GM12878 (cell line): ENCODE measurements around the gene AMZ2. TPM values are rescaled to one million over a fixed set of nuclear protein-coding genes. Genes with fewer than 3 reads are reported as not detected.
"Not testable (repeated sequence)": the region's sequence is repeated elsewhere in the genome, so short reads cannot be mapped to it uniquely, and the experiment has no call there.

ENCODE experiments used
- ATAC-seq: fragments of 200-7000 bp; cut with Tn5 transposase; 3 replicates; pipeline ENCODE4 v1.9.1; 2020; ENCODE audit warnings: mild to moderate bottlenecking, moderate library complexity
- BruUV-seq: library from RNA; stranded (reverse); fragments of 400-500 nt; replicated peaks from 2 replicates; lab custom pipeline; 2021; lab: Mats Ljungman, UMichigan
- CTCF ChIA-PET: fragments of 300-600 bp; sonication (Branson Sonifier 250); formaldehyde crosslinking; extraction: SDS; loops from one replicate; lab custom pipeline; 2021; ENCODE audit warnings: inconsistent platforms; lab: Yijun Ruan, JAX
- POLR2A ChIA-PET: fragments of 350-600 bp; formaldehyde crosslinking; extraction: SDS; loops from one replicate; lab custom pipeline; 2021; ENCODE audit warnings: inconsistent platforms; lab: Charles Lee
- RAD21 ChIA-PET: fragments of 300-600 bp; sonication (Branson Sonifier 250); formaldehyde crosslinking; loops from one replicate; lab custom pipeline; 2023; ENCODE audit warnings: antibody characterized with exemption; ENCODE audit not compliant: unreplicated experiment; lab: Charles Lee
- SMC1A ChIA-PET: fragments of 300-600 bp; sonication (Branson Sonifier 250); formaldehyde crosslinking; loops from one replicate; lab custom pipeline; 2023; ENCODE audit not compliant: unreplicated experiment, uncharacterized antibody; lab: Charles Lee
- DNase-seq: peaks from one replicate; pipeline ENCODE4 v3.0.0-alpha.2; 2011; ENCODE audit warnings: low read depth, low spot score
- FAIRE-seq: peaks from 3 replicates; lab custom pipeline; 2011; peaks lifted over from hg19 to GRCh38; lab: Jason Lieb, UNC
- H2AFZ ChIP-seq: 2 replicates; pipeline ENCODE4 v1.6.0; 2011; ENCODE audit warnings: low read depth, low read length, control low read depth; ENCODE audit not compliant: control insufficient read depth
- H3K27ac ChIP-seq: 2 replicates; pipeline ENCODE4 v1.5.1; 2011; ENCODE audit warnings: control low read depth; ENCODE audit not compliant: control insufficient read depth, insufficient read depth
- H3K27me3 ChIP-seq, 2 experiments: replicated peaks in 1 of 2; 2 replicates each; pipeline versions ENCODE4 v1.6.0 to v1.6.1; 2011; ENCODE audit warnings: low read length in 1 of 2; ENCODE audit not compliant: control insufficient read depth in 2 of 2, insufficient read depth in 2 of 2
- H3K36me3 ChIP-seq, 2 experiments: 2 replicates each; pipeline ENCODE4 v1.5.1; 2011; ENCODE audit warnings: low read length in 1 of 2; ENCODE audit not compliant: control insufficient read depth in 2 of 2, insufficient read depth in 2 of 2
- H3K4me1 ChIP-seq: 2 replicates; pipeline ENCODE4 v1.6.1; 2011; ENCODE audit warnings: mild to moderate bottlenecking, low read length, moderate library complexity, mixed read lengths; ENCODE audit not compliant: control insufficient read depth, insufficient read depth
- H3K4me2 ChIP-seq: 2 replicates; pipeline ENCODE4 v1.6.0; 2011; ENCODE audit warnings: control low read depth; ENCODE audit not compliant: control insufficient read depth, insufficient read depth
- H3K4me3 ChIP-seq: fragments of 200-600 bp; sonication (generic); 2 replicates; pipeline ENCODE4 v1.5.1; 2016
- H3K79me2 ChIP-seq: 2 replicates; pipeline ENCODE4 v1.6.0; 2011; ENCODE audit warnings: low read length; ENCODE audit not compliant: control insufficient read depth, insufficient read depth
- H3K9ac ChIP-seq: 2 replicates; pipeline ENCODE4 v1.8.0; 2011; ENCODE audit warnings: low read length, control low read depth, mixed read lengths; ENCODE audit not compliant: control insufficient read depth, insufficient read depth
- H3K9me3 ChIP-seq: replicated peaks from 3 replicates; pipeline ENCODE4 v1.5.1; 2011; ENCODE audit warnings: mild to moderate bottlenecking, low read length; ENCODE audit not compliant: control insufficient read depth, insufficient read depth
- H4K20me1 ChIP-seq: 2 replicates; pipeline ENCODE4 v1.6.0; 2011; ENCODE audit not compliant: control insufficient read depth, insufficient read depth
- ASH2L ChIP-seq: fragments of 300-600, 200-600 bp; sonication (generic); IDR thresholded peaks from 2 replicates; pipeline ENCODE4 v1.6.1; 2017; ENCODE audit warnings: low read depth, mild to moderate bottlenecking, borderline replicate concordance
- BCL11A ChIP-seq: IDR thresholded peaks from 2 replicates; pipeline ENCODE4 v1.6.1; 2011; ENCODE audit warnings: low read depth, low read length
- BMI1 ChIP-seq: fragments of 450-650 bp; IDR thresholded peaks from 2 replicates; pipeline ENCODE4 v1.6.1; 2016; ENCODE audit warnings: mild to moderate bottlenecking, moderate library complexity, borderline replicate concordance
- FOS ChIP-seq: IDR thresholded peaks from 3 replicates; pipeline ENCODE4 v1.6.1; 2011; ENCODE audit warnings: borderline replicate concordance; ENCODE audit not compliant: insufficient read length; ENCODE audit errors: extremely low read depth
- WGBS: methylation state at CpG from one replicate; pipeline ENCODE4 v1.1.6; 2016; ENCODE audit warnings: low lambda C conversion rate; ENCODE audit not compliant: insufficient replicate concordance, insufficient coverage; ENCODE audit errors: missing lambda C conversion rate; 5-methylcytosine and 5-hydroxymethylcytosine counted together
- in situ Hi-C: fragments of 300-500 bp; cut with MboI; formaldehyde crosslinking; loops from 9 replicates; pipeline ENCODE4 v1.14.3; 2018; ENCODE audit warnings: mixed read lengths
- intact Hi-C: fragments of 100-400 bp; cut with micrococcal nuclease; formaldehyde crosslinking; loops from one replicate; pipeline ENCODE4 v1.14.2; 2022; ENCODE audit not compliant: unreplicated experiment
- polyA plus RNA-seq, 11 experiments: library from polyadenylated mRNA; depleted of rRNA in 4 of 11; unstranded in 6 of 11; stranded (reverse) in 5 of 11; fragments of >200 nt; fragmentation: Nextera tagmentation in 4 of 11; fragmentation: Illumina TruSeq in 1 of 11; extraction: Ambion mirVana in 4 of 11; extraction: Trizol in 1 of 11; gene quantifications; 1 replicate in 1 of 11; 2 replicates in 10 of 11; pipeline versions ENCODE4 v1.2.1 to v1.2.3, GENCODE V29; 2011 to 2016; ENCODE audit warnings: inconsistent platforms in 2 of 11, missing spikeins in 2 of 11, low read depth in 1 of 11
- total RNA-seq, 4 experiments: library from RNA; depleted of rRNA in 3 of 4; stranded (reverse); fragments of >200 nt in 3 of 4; fragmentation: Illumina TruSeq in 1 of 4; extraction: Trizol in 1 of 4; gene quantifications; 2 replicates each; pipeline versions ENCODE4 v1.2.1 to v1.2.3, GENCODE V29; 2013 to 2021
- TF ChIP-seq, protein P1 (sequence below): IDR thresholded peaks from 2 replicates; pipeline ENCODE4 v1.6.1; 2011; ENCODE audit warnings: low read depth, mild to moderate bottlenecking, low read length, moderate library complexity, borderline replicate concordance; ENCODE audit errors: extremely low read depth
- TF ChIP-seq, protein P2 (sequence below): IDR thresholded peaks from 2 replicates; pipeline ENCODE4 v1.6.1; 2012; ENCODE audit warnings: mild to moderate bottlenecking, low read depth, low read length
- TF ChIP-seq, protein P3 (sequence below): fragments of 450-650 bp; formaldehyde crosslinking; IDR thresholded peaks from 2 replicates; pipeline ENCODE4 v1.5.0; 2022; ENCODE audit warnings: mild to moderate bottlenecking, missing genetic modification characterization
- TF ChIP-seq, protein P4 (sequence below): fragments of 450-650 bp; IDR thresholded peaks from 2 replicates; pipeline ENCODE4 v1.6.1; 2016; ENCODE audit warnings: mild to moderate bottlenecking

Gene AMZ2
- total and polyA plus RNA-seq, 10 of the 15 experiments (the other 5 are each of a cell fraction or from before 2014, with no cell fraction given): 79.1 to 189 (median 126) TPM

DNA sequence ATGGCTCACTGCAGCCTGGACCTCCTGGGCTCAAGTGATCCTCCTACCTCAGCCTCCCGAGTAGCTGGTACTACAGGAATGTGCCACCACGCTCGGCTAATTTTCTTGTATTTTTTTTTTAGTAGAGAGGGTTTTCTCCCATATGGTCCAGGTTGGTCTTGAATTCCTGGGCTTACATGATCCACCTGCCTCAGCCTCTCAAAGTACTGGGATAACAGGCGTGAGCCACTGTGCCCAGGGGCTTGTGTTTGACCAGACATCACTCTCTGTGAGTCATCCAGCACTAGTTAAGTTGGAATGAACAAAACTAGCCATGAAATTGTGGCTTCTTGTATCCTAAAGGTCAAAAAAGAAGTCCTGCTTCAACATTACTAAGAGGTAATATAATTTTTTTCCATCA lies 16.7 kb upstream of the AMZ2 start:
- H3K27me3 ChIP-seq, H3K36me3 ChIP-seq, H3K27ac ChIP-seq, RAD21 ChIA-PET, ATAC-seq, H2AFZ ChIP-seq, H3K4me2 ChIP-seq, H4K20me1 ChIP-seq, BruUV-seq, H3K4me1 ChIP-seq, CTCF ChIA-PET, H3K9ac ChIP-seq, FAIRE-seq, H3K9me3 ChIP-seq, intact Hi-C loops, H3K79me2 ChIP-seq, DNase-seq, in situ Hi-C loops, SMC1A ChIA-PET, H3K4me3 ChIP-seq, POLR2A ChIA-PET: not testable (repeated sequence)
- WGBS: 83% methylated on average over 4 of the region's 4 CpGs

DNA sequence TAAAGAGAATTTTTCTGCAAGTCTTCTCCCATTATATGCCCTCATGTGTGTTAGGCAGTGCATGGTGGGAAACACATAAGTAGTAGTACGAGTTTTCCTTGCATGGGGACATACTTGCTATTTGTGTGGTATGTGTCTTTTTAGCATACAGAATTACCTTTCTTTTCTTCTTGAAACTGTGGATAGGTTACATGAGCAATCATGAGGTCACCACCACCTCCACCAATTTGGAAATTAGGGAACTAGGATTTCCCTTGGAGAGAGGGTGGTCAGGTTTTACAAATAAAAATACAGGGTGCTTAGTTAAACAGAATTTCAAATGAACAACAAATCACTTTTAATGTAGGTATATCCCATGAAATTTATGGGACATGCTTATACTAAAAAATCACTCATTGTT lies 16.3 kb upstream of the AMZ2 start:
- Histone ChIP-seq H3K9me3 (no peaks in the 10 kb centered on the region), H3K4me3 (no peak overlapping the region), H3K79me2 (no peaks in the 10 kb centered on the region), H3K9ac (no peak overlapping the region), H3K36me3 (no peaks in the 10 kb centered on the region), H2AFZ (no peak overlapping the region), H3K27ac (no peak overlapping the region), H3K4me1 (peaks cover 9% of the 10 kb centered on the region), H3K27me3 (no peaks in the 10 kb centered on the region), H4K20me1 (no peaks in the 10 kb centered on the region), H3K4me2 (no peak overlapping the region)
- ChIA-PET CTCF (no interaction called here), POLR2A (no interaction called here), SMC1A (no interaction called here), RAD21 (no interaction called here)
- FAIRE-seq (no peak), DNase-seq (no peak), ATAC-seq (no peak)
- in situ Hi-C loops (no loop called here), intact Hi-C loops (no loop called here)
- no TSS peak for BruUV-seq
- WGBS: 88% methylated on average over 1 of the region's 1 CpG
- TF ChIP-seq, protein P1, sequence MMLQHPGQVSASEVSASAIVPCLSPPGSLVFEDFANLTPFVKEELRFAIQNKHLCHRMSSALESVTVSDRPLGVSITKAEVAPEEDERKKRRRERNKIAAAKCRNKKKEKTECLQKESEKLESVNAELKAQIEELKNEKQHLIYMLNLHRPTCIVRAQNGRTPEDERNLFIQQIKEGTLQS: no peak
- TF ChIP-seq ASH2L (no peak), BCL11A (no peak), FOS (no peak), BMI1 (no peak)
- TF ChIP-seq, protein P2, sequence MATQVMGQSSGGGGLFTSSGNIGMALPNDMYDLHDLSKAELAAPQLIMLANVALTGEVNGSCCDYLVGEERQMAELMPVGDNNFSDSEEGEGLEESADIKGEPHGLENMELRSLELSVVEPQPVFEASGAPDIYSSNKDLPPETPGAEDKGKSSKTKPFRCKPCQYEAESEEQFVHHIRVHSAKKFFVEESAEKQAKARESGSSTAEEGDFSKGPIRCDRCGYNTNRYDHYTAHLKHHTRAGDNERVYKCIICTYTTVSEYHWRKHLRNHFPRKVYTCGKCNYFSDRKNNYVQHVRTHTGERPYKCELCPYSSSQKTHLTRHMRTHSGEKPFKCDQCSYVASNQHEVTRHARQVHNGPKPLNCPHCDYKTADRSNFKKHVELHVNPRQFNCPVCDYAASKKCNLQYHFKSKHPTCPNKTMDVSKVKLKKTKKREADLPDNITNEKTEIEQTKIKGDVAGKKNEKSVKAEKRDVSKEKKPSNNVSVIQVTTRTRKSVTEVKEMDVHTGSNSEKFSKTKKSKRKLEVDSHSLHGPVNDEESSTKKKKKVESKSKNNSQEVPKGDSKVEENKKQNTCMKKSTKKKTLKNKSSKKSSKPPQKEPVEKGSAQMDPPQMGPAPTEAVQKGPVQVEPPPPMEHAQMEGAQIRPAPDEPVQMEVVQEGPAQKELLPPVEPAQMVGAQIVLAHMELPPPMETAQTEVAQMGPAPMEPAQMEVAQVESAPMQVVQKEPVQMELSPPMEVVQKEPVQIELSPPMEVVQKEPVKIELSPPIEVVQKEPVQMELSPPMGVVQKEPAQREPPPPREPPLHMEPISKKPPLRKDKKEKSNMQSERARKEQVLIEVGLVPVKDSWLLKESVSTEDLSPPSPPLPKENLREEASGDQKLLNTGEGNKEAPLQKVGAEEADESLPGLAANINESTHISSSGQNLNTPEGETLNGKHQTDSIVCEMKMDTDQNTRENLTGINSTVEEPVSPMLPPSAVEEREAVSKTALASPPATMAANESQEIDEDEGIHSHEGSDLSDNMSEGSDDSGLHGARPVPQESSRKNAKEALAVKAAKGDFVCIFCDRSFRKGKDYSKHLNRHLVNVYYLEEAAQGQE: no peak
- TF ChIP-seq, protein P3, sequence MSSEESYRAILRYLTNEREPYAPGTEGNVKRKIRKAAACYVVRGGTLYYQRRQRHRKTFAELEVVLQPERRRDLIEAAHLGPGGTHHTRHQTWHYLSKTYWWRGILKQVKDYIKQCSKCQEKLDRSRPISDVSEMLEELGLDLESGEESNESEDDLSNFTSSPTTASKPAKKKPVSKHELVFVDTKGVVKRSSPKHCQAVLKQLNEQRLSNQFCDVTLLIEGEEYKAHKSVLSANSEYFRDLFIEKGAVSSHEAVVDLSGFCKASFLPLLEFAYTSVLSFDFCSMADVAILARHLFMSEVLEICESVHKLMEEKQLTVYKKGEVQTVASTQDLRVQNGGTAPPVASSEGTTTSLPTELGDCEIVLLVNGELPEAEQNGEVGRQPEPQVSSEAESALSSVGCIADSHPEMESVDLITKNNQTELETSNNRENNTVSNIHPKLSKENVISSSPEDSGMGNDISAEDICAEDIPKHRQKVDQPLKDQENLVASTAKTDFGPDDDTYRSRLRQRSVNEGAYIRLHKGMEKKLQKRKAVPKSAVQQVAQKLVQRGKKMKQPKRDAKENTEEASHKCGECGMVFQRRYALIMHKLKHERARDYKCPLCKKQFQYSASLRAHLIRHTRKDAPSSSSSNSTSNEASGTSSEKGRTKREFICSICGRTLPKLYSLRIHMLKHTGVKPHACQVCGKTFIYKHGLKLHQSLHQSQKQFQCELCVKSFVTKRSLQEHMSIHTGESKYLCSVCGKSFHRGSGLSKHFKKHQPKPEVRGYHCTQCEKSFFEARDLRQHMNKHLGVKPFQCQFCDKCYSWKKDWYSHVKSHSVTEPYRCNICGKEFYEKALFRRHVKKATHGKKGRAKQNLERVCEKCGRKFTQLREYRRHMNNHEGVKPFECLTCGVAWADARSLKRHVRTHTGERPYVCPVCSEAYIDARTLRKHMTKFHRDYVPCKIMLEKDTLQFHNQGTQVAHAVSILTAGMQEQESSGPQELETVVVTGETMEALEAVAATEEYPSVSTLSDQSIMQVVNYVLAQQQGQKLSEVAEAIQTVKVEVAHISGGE: no peak
- TF ChIP-seq, protein P4, sequence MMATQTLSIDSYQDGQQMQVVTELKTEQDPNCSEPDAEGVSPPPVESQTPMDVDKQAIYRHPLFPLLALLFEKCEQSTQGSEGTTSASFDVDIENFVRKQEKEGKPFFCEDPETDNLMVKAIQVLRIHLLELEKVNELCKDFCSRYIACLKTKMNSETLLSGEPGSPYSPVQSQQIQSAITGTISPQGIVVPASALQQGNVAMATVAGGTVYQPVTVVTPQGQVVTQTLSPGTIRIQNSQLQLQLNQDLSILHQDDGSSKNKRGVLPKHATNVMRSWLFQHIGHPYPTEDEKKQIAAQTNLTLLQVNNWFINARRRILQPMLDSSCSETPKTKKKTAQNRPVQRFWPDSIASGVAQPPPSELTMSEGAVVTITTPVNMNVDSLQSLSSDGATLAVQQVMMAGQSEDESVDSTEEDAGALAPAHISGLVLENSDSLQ: no peak
